ENCODE measurements around the gene EP400. TPM values are rescaled to one million over a fixed set of nuclear protein-coding genes. Genes with fewer than 3 reads are reported as not detected.

EP400 gene
- total and polyA plus RNA-seq, 9 of the 15 experiments (the other 6 are each of a cell fraction or from before 2014, with no cell fraction given): 4.5 to 58.0 (median 7.0) TPM

- DNase-seq (ENCODE audit: extremely low read depth in 1 of 4, low spot score in 3 of 4): no peak
- H3K4me3 ChIP-seq: no peak overlapping the region
- H3K4me1 ChIP-seq (replicated peaks in 1 of 2; ENCODE audit: control insufficient read depth in 2 of 2, insufficient read depth in 2 of 2, low read length in 2 of 2): peaks cover 0 to 6% of the 10 kb centered on the region in 2 experiments; a peak in 1 of 5 replicates
- no peaks in the 10 kb centered on the region for H3K9me1 ChIP-seq (ENCODE audit: control insufficient read depth, insufficient read depth, low read length)
- no peak overlapping the region for H2AFZ ChIP-seq (ENCODE audit: low read depth, low read length)
- H3K36me3 ChIP-seq (ENCODE audit: control insufficient read depth, insufficient read depth, low read length): peaks cover 93% of the 10 kb centered on the region
- ChIA-PET POLR2A (no interaction called here), CTCF (ENCODE audit: low intra/inter-chr PET ratio) (no interaction called here)
- intact Hi-C loops (cut with micrococcal nuclease): no loop called here
- H3K27me3 ChIP-seq (ENCODE audit: control insufficient read depth in 2 of 2, insufficient read depth in 2 of 2, low read length in 2 of 2): no peaks in the 10 kb centered on the region
- no peak overlapping the region for H3K4me2 ChIP-seq (ENCODE audit: insufficient read depth, low read length)
- no peak for FAIRE-seq
- no peaks in the 10 kb centered on the region for H3K79me2 ChIP-seq (ENCODE audit: control insufficient read depth, insufficient read depth, low read length)
- H3K9ac ChIP-seq (ENCODE audit: insufficient read depth in 1 of 2, low read depth in 2 of 2, low read length in 2 of 2): no peak overlapping the region
- H3K27ac ChIP-seq (ENCODE audit: extremely low read depth, low read depth, low read length): no peak overlapping the region
- no TSS peak for BruUV-seq (replicated peaks)
- in situ Hi-C loops (cut with MboI): no loop called here
- H3K9me3 ChIP-seq (replicated peaks; ENCODE audit: control insufficient read depth, insufficient read depth, low read depth, low read length): no peaks in the 10 kb centered on the region
- H4K20me1 ChIP-seq (replicated peaks; ENCODE audit: control insufficient read depth, insufficient read depth, low read length): no peaks in the 10 kb centered on the region; the same call in 1 of the 2 replicates
- WGBS (ENCODE audit: insufficient coverage, low coverage, missing lambda C conversion rate): 97% methylated on average over 6 of the region's 6 CpGs
- no peak for ATAC-seq
- TF ChIP-seq CUX1 (CRISPR knock-in tag; IDR thresholded peaks at IDR 0.05) (no peak), ZNF318 (IDR thresholded peaks at IDR 0.05; ENCODE audit: borderline replicate concordance in 1 of 2, low read depth in 1 of 2) (no peak), CBFA2T3 (IDR thresholded peaks at IDR 0.05) (no peak), MTA3 (IDR thresholded peaks at IDR 0.05; ENCODE audit: borderline replicate concordance) (no peak), ZC3H4 (CRISPR knock-in tag; IDR thresholded peaks at IDR 0.05; ENCODE audit: borderline replicate concordance) (no peak), ZNF12 (CRISPR knock-in tag; IDR thresholded peaks at IDR 0.05) (no peak), HBP1 (CRISPR knock-in tag; IDR thresholded peaks at IDR 0.05) (no peak), ZBTB8A (IDR thresholded peaks at IDR 0.05; ENCODE audit: partially characterized antibody) (no peak)
Measured at GRCh38 chr12:132027636-132028035, 77.9 kb downstream of the EP400 start.
